Fibroblast of pulmonary artery (primary cell): ENCODE results near the gene ITGB5.

ENCODE experiments used
- DNase-seq: peaks from one replicate; pipeline ENCODE4 v3.0.0-alpha.2; 2010; ENCODE audit warnings: low read depth
- H3K4me3 ChIP-seq: replicated peaks from 2 replicates; pipeline ENCODE4 v1.5.1; 2011; ENCODE audit warnings: low read depth, mild to moderate bottlenecking, control low read depth, low read length, moderate library complexity
- CTCF ChIP-seq: IDR thresholded peaks from 2 replicates; pipeline ENCODE4 v1.5.1; 2011; ENCODE audit warnings: mild to moderate bottlenecking, control low read depth, low read length, inconsistent platforms; ENCODE audit errors: missing control alignments

ITGB5 gene

GRCh38 chr3:124845406-124845805 is 41.8 kb downstream of the ITGB5 start:
- DNase-seq: peak; percentile 86
- H3K4me3 ChIP-seq: no peak overlapping the region
- TF ChIP-seq CTCF: no peak

GRCh38 chr3:124843506-124844177 is 43.5 kb downstream of the ITGB5 start:
- DNase-seq: no peak
- no peak for TF ChIP-seq CTCF
- H3K4me3 ChIP-seq: no peak overlapping the region

- no peak for DNase-seq
- no peak for TF ChIP-seq CTCF
- H3K4me3 ChIP-seq: no peak overlapping the region
Measured at GRCh38 chr3:124843047-124843446, 44.1 kb downstream of the ITGB5 start.

- no peak for DNase-seq
- TF ChIP-seq CTCF: no peak
- H3K4me3 ChIP-seq: no peak overlapping the region
Measured at GRCh38 chr3:124841517-124841916, 45.6 kb downstream of the ITGB5 start.

- no peak for DNase-seq
- TF ChIP-seq CTCF: no peak
- H3K4me3 ChIP-seq: no peak overlapping the region
Measured at GRCh38 chr3:124840331-124840730, 46.8 kb downstream of the ITGB5 start.

- no peak for TF ChIP-seq CTCF
- H3K4me3 ChIP-seq: no peak overlapping the region
- DNase-seq: no peak
Measured at GRCh38 chr3:124839896-124840295, 47.3 kb downstream of the ITGB5 start.

- DNase-seq: no peak
- no peak for TF ChIP-seq CTCF
- H3K4me3 ChIP-seq: no peak overlapping the region
Measured at GRCh38 chr3:124838963-124839362, 48.2 kb downstream of the ITGB5 start.
